Cardiac muscle cell (in vitro differentiated cells and primary cell): ENCODE measurements around the gene S1PR3. TPM values are rescaled to one million over a fixed set of nuclear protein-coding genes. Genes with fewer than 3 reads are reported as not detected.

Experiments
- DNase-seq, 2 donors: peaks; one replicate each; pipeline versions ENCODE4 v3.0.0 to v3.0.0-alpha.2; 2010 to 2017; ENCODE audit warnings: low read depth in 1 of 2, low spot score in 1 of 2
- H3K27ac ChIP-seq: fragments of 200-600 bp; sonication (generic); 2 replicates; pipeline ENCODE4 v1.5.1; 2016
- H3K27me3 ChIP-seq: fragments of 200-600 bp; sonication (generic); 2 replicates; pipeline ENCODE4 v1.6.0; 2016; ENCODE audit warnings: control low read depth
- H3K36me3 ChIP-seq: fragments of 200-600 bp; sonication (generic); 2 replicates; pipeline ENCODE4 v1.5.1; 2016; ENCODE audit warnings: control low read depth
- H3K4me1 ChIP-seq: fragments of 200-600 bp; sonication (generic); 2 replicates; pipeline ENCODE4 v1.8.1; 2017; ENCODE audit warnings: low read depth, mild to moderate bottlenecking, mixed run types
- H3K4me3 ChIP-seq: fragments of 200-600 bp; sonication (generic); 2 replicates; pipeline ENCODE4 v1.5.1; 2016; ENCODE audit warnings: mild to moderate bottlenecking
- H3K9me3 ChIP-seq: fragments of 200-600 bp; sonication (generic); 2 replicates; pipeline ENCODE4 v1.5.1; 2017; ENCODE audit warnings: low read depth, mild to moderate bottlenecking, control low read depth
- CTCF ChIP-seq: IDR thresholded peaks from 2 replicates; pipeline ENCODE4 v1.5.1; 2012; ENCODE audit warnings: low read depth, mild to moderate bottlenecking, low read length
- polyA plus RNA-seq: library from polyadenylated mRNA; unstranded; fragments of >200 nt; fragmentation: Nextera tagmentation; extraction: Ambion mirVana; gene quantifications from 2 replicates; pipeline ENCODE4 v1.2.1, GENCODE V29; 2016
- total RNA-seq: library from RNA; depleted of rRNA; stranded (reverse); fragments of >200 nt; gene quantifications from 2 replicates; pipeline ENCODE4 v1.2.3, GENCODE V29; 2016

S1PR3 gene
- total and polyA plus RNA-seq, 2 experiments from 2014 or later = 10.9 to 11.3 TPM

GRCh38 chr9:89044881-89045280 is 53.6 kb downstream of the S1PR3 start:
- H3K27ac ChIP-seq = no peak overlapping the region

GRCh38 chr9:89046832-89047231 is 55.6 kb downstream of the S1PR3 start:
- Histone ChIP-seq H3K27ac (no peak overlapping the region), H3K4me1 (no peaks in the 10 kb centered on the region), H3K36me3 (no peaks in the 10 kb centered on the region), H3K27me3 (no peaks in the 10 kb centered on the region), H3K9me3 (no peaks in the 10 kb centered on the region), H3K4me3 (no peak overlapping the region)
- TF ChIP-seq CTCF = no peak
- DNase-seq = peak in 1 of 2 donors; percentile 33

More at GRCh38 chr9:89044881-89045280, 53.6 kb downstream of the S1PR3 start:
- Histone ChIP-seq H3K27me3 (no peaks in the 10 kb centered on the region), H3K4me1 (no peaks in the 10 kb centered on the region), H3K36me3 (no peaks in the 10 kb centered on the region), H3K9me3 (no peaks in the 10 kb centered on the region), H3K4me3 (no peak overlapping the region)
- DNase-seq = no peak
- no peak for TF ChIP-seq CTCF

GRCh38 chr9:89047667-89048066 is 56.4 kb downstream of the S1PR3 start:
- no peak for TF ChIP-seq CTCF
- H3K27me3 ChIP-seq = no peaks in the 10 kb centered on the region
- H3K36me3 ChIP-seq = no peaks in the 10 kb centered on the region
- no peaks in the 10 kb centered on the region for H3K9me3 ChIP-seq
- no peak overlapping the region for H3K4me3 ChIP-seq
- no peaks in the 10 kb centered on the region for H3K4me1 ChIP-seq
- H3K27ac ChIP-seq = no peak overlapping the region
- no peak for DNase-seq

GRCh38 chr9:89048616-89049015 is 57.3 kb downstream of the S1PR3 start:
- TF ChIP-seq CTCF = no peak
- no peak for DNase-seq
- Histone ChIP-seq H3K4me3 (no peak overlapping the region), H3K9me3 (no peaks in the 10 kb centered on the region), H3K4me1 (no peaks in the 10 kb centered on the region), H3K36me3 (no peaks in the 10 kb centered on the region), H3K27ac (no peak overlapping the region), H3K27me3 (no peaks in the 10 kb centered on the region)

GRCh38 chr9:89049646-89050045 is 58.4 kb downstream of the S1PR3 start:
- no peak for DNase-seq
- Histone ChIP-seq H3K4me1 (no peaks in the 10 kb centered on the region), H3K27me3 (no peaks in the 10 kb centered on the region), H3K27ac (no peak overlapping the region), H3K36me3 (no peaks in the 10 kb centered on the region), H3K9me3 (no peaks in the 10 kb centered on the region), H3K4me3 (no peak overlapping the region)
- no peak for TF ChIP-seq CTCF
